GM12878 (cell line): ENCODE data around the gene APH1B. TPM values are rescaled to one million over a fixed set of nuclear protein-coding genes. Genes with fewer than 3 reads are reported as not detected.

ENCODE experiments used
- SMARCA5 ChIP-seq: fragments of 450-650 bp; IDR thresholded peaks from 2 replicates; pipeline ENCODE4 v1.6.1; 2017; ENCODE audit warnings: mild to moderate bottlenecking
- polyA plus RNA-seq, 11 experiments: library from polyadenylated mRNA; depleted of rRNA in 4 of 11; unstranded in 6 of 11; stranded (reverse) in 5 of 11; fragments of >200 nt; fragmentation: Nextera tagmentation in 4 of 11; fragmentation: Illumina TruSeq in 1 of 11; extraction: Ambion mirVana in 4 of 11; extraction: Trizol in 1 of 11; gene quantifications; 1 replicate in 1 of 11; 2 replicates in 10 of 11; pipeline versions ENCODE4 v1.2.1 to v1.2.3, GENCODE V29; 2011 to 2016; ENCODE audit warnings: inconsistent platforms in 2 of 11, missing spikeins in 2 of 11, low read depth in 1 of 11
- total RNA-seq, 4 experiments: library from RNA; depleted of rRNA in 3 of 4; stranded (reverse); fragments of >200 nt in 3 of 4; fragmentation: Illumina TruSeq in 1 of 4; extraction: Trizol in 1 of 4; gene quantifications; 2 replicates each; pipeline versions ENCODE4 v1.2.1 to v1.2.3, GENCODE V29; 2013 to 2021
- TF ChIP-seq, protein P1 (sequence below): IDR thresholded peaks from 2 replicates; pipeline ENCODE4 v1.6.1; 2012; ENCODE audit warnings: improper control_type of control experiment, low read depth, low read length; ENCODE audit not compliant: insufficient replicate concordance
- TF ChIP-seq, protein P2 (sequence below): IDR thresholded peaks from 2 replicates; pipeline ENCODE4 v1.6.1; 2012; ENCODE audit warnings: mild to moderate bottlenecking, low read depth, low read length

APH1B gene
- total and polyA plus RNA-seq, 10 of the 15 experiments (the other 5 are each of a cell fraction or from before 2014, with no cell fraction given), result 5.0 to 20.8 (median 11.1) TPM

DNA sequence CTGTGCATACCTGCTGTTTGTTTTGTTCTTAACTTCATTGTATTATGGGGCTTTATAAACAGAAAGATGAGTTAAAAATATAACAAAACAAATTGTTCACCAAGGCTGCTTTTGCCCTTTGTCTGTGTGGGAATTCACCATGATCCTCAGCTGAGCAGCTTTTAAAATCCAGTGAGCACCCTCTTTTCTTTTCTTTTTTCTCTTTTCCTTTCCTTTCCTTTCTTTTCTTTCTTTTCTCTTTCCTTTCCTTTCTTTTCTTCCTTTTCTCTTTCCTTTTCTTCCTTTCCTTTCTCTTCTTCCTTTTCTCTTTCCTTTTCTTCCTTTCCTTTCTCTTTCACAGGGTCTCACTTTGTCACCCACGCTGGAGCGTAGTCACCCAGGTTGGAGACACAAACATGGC, 49.7 kb upstream of the APH1B start (continued):
- TF ChIP-seq, protein P1, sequence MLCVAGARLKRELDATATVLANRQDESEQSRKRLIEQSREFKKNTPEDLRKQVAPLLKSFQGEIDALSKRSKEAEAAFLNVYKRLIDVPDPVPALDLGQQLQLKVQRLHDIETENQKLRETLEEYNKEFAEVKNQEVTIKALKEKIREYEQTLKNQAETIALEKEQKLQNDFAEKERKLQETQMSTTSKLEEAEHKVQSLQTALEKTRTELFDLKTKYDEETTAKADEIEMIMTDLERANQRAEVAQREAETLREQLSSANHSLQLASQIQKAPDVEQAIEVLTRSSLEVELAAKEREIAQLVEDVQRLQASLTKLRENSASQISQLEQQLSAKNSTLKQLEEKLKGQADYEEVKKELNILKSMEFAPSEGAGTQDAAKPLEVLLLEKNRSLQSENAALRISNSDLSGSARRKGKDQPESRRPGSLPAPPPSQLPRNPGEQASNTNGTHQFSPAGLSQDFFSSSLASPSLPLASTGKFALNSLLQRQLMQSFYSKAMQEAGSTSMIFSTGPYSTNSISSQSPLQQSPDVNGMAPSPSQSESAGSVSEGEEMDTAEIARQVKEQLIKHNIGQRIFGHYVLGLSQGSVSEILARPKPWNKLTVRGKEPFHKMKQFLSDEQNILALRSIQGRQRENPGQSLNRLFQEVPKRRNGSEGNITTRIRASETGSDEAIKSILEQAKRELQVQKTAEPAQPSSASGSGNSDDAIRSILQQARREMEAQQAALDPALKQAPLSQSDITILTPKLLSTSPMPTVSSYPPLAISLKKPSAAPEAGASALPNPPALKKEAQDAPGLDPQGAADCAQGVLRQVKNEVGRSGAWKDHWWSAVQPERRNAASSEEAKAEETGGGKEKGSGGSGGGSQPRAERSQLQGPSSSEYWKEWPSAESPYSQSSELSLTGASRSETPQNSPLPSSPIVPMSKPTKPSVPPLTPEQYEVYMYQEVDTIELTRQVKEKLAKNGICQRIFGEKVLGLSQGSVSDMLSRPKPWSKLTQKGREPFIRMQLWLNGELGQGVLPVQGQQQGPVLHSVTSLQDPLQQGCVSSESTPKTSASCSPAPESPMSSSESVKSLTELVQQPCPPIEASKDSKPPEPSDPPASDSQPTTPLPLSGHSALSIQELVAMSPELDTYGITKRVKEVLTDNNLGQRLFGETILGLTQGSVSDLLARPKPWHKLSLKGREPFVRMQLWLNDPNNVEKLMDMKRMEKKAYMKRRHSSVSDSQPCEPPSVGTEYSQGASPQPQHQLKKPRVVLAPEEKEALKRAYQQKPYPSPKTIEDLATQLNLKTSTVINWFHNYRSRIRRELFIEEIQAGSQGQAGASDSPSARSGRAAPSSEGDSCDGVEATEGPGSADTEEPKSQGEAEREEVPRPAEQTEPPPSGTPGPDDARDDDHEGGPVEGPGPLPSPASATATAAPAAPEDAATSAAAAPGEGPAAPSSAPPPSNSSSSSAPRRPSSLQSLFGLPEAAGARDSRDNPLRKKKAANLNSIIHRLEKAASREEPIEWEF, result no peak
- TF ChIP-seq, protein P2, sequence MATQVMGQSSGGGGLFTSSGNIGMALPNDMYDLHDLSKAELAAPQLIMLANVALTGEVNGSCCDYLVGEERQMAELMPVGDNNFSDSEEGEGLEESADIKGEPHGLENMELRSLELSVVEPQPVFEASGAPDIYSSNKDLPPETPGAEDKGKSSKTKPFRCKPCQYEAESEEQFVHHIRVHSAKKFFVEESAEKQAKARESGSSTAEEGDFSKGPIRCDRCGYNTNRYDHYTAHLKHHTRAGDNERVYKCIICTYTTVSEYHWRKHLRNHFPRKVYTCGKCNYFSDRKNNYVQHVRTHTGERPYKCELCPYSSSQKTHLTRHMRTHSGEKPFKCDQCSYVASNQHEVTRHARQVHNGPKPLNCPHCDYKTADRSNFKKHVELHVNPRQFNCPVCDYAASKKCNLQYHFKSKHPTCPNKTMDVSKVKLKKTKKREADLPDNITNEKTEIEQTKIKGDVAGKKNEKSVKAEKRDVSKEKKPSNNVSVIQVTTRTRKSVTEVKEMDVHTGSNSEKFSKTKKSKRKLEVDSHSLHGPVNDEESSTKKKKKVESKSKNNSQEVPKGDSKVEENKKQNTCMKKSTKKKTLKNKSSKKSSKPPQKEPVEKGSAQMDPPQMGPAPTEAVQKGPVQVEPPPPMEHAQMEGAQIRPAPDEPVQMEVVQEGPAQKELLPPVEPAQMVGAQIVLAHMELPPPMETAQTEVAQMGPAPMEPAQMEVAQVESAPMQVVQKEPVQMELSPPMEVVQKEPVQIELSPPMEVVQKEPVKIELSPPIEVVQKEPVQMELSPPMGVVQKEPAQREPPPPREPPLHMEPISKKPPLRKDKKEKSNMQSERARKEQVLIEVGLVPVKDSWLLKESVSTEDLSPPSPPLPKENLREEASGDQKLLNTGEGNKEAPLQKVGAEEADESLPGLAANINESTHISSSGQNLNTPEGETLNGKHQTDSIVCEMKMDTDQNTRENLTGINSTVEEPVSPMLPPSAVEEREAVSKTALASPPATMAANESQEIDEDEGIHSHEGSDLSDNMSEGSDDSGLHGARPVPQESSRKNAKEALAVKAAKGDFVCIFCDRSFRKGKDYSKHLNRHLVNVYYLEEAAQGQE, result no peak
- no peak for TF ChIP-seq SMARCA5
- TF ChIP-seq, all 136 proteins: peak for 0
